SK-N-SH (cell line): ENCODE results near the gene NEMP2. TPM values are rescaled to one million over a fixed set of nuclear protein-coding genes. Genes with fewer than 3 reads are reported as not detected.

Experiments
- CTCF ChIA-PET: fragments of 300-600, 350-600 bp; formaldehyde crosslinking; extraction: SDS; loops from one replicate; lab custom pipeline; 2021; lab: Yijun Ruan, JAX
- POLR2A ChIA-PET: fragments of 350-600 bp; sonication (Branson Sonifier 250); formaldehyde crosslinking; extraction: SDS; loops from one replicate; lab custom pipeline; 2020; ENCODE audit warnings: antibody characterized with exemption, inconsistent platforms; lab: Yijun Ruan, JAX
- DNase-seq: peaks from one replicate; pipeline ENCODE4 v3.0.0; 2012
- H2AFZ ChIP-seq: fragments of 200-600 bp; sonication (generic); 2 replicates; pipeline ENCODE4 v1.8.1; 2016; ENCODE audit warnings: antibody characterized with exemption, mild to moderate bottlenecking, low read depth
- H3F3A ChIP-seq: fragments of 200-600 bp; sonication (generic); replicated peaks from 2 replicates; pipeline ENCODE3; 2016; ENCODE audit warnings: antibody characterized with exemption, mild to moderate bottlenecking; ENCODE audit not compliant: insufficient read depth
- H3K27ac ChIP-seq, 2 experiments: fragments of 200-500 bp in 1 of 2; fragments of 200-600 bp in 1 of 2; sonication (Bioruptor generic) in 1 of 2; sonication (generic), shearing (Covaris generic) in 1 of 2; 2 replicates each; pipeline versions ENCODE4 v1.5.1 to v1.6.1; 2014 to 2016; ENCODE audit warnings: low read depth in 2 of 2, inconsistent platforms in 1 of 2, low read length in 1 of 2, mild to moderate bottlenecking in 1 of 2, mixed read lengths in 1 of 2
- H3K27me3 ChIP-seq: fragments of 200-600 bp; sonication (generic), shearing (Covaris generic); 2 replicates; pipeline ENCODE4 v1.6.1; 2016; ENCODE audit warnings: mixed run types; ENCODE audit not compliant: insufficient read depth
- H3K36me3 ChIP-seq, 2 experiments: fragments of 200-500 bp in 1 of 2; fragments of 200-600 bp in 1 of 2; sonication (Bioruptor generic) in 1 of 2; sonication (generic) in 1 of 2; replicated peaks in 1 of 2; 2 replicates each; pipeline versions ENCODE3 to v1.5.1; 2014 to 2016; ENCODE audit warnings: low read length in 1 of 2, mild to moderate bottlenecking in 1 of 2; ENCODE audit not compliant: insufficient read depth in 2 of 2, control insufficient read depth in 1 of 2
- H3K4me1 ChIP-seq, 2 experiments: fragments of 200-500 bp in 1 of 2; fragments of 200-600 bp in 1 of 2; sonication (Bioruptor generic) in 1 of 2; sonication (generic), shearing (Covaris generic) in 1 of 2; 2 replicates each; pipeline versions ENCODE4 v1.5.1 to v1.6.1; 2014 to 2016; ENCODE audit warnings: low read depth in 1 of 2, low read length in 1 of 2, mixed run types in 1 of 2; ENCODE audit not compliant: insufficient read depth in 2 of 2, control insufficient read depth in 1 of 2
- H3K4me2 ChIP-seq: fragments of 200-600 bp; sonication (generic), shearing (Covaris generic); 2 replicates; pipeline ENCODE4 v1.6.1; 2017; ENCODE audit warnings: mixed run types
- H3K4me3 ChIP-seq, 2 experiments: fragments of 200-500 bp in 1 of 2; fragments of 200-600 bp in 1 of 2; sonication (Bioruptor generic) in 1 of 2; sonication (generic), shearing (Covaris generic) in 1 of 2; 2 replicates each; pipeline versions ENCODE4 v1.5.1 to v1.8.1; 2014 to 2016; ENCODE audit warnings: low read depth in 2 of 2, inconsistent platforms in 1 of 2, low read length in 1 of 2, mild to moderate bottlenecking in 1 of 2, mixed read lengths in 1 of 2, moderate library complexity in 1 of 2
- H3K79me2 ChIP-seq: fragments of 200-600 bp; sonication (generic); 2 replicates; pipeline ENCODE4 v1.8.1; 2017; ENCODE audit warnings: mild to moderate bottlenecking; ENCODE audit not compliant: insufficient read depth
- H3K9ac ChIP-seq: fragments of 200-600 bp; sonication (generic); 2 replicates; pipeline ENCODE4 v1.6.1; 2017; ENCODE audit warnings: mixed run types
- H3K9me2 ChIP-seq: fragments of 200-600 bp; sonication (generic); 2 replicates; pipeline ENCODE4 v1.6.1; 2017; ENCODE audit warnings: mixed run types
- H3K9me3 ChIP-seq: fragments of 200-600 bp; sonication (generic); 2 replicates; pipeline ENCODE4 v1.6.1; 2017; ENCODE audit warnings: mixed run types, mild to moderate bottlenecking, moderate library complexity
- H4K20me1 ChIP-seq: fragments of 200-600 bp; sonication (generic); 2 replicates; pipeline ENCODE4 v1.6.1; 2017; ENCODE audit warnings: mild to moderate bottlenecking, mixed run types; ENCODE audit not compliant: insufficient read depth
- CTCF ChIP-seq: fragments of 200-600 bp; sonication (generic); IDR thresholded peaks from 2 replicates; pipeline ENCODE4 v1.6.1; 2017; ENCODE audit warnings: antibody characterized with exemption, mild to moderate bottlenecking, moderate library complexity
- EZH2phosphoT487 ChIP-seq: fragments of 200-600 bp; sonication (generic); IDR thresholded peaks from 2 replicates; pipeline ENCODE4 v1.6.1; 2017; ENCODE audit warnings: low read depth, mixed run types, mild to moderate bottlenecking, antibody characterized with exemption, moderate library complexity, borderline replicate concordance
- FOSL2 ChIP-seq: IDR thresholded peaks from 2 replicates; pipeline ENCODE4 v1.4.0; 2012; ENCODE audit warnings: low read depth, mild to moderate bottlenecking, moderate library complexity, borderline replicate concordance
- FOXJ3 ChIP-seq: sonication (generic); formaldehyde crosslinking; IDR thresholded peaks from 2 replicates; pipeline ENCODE4 v1.5.1; 2020; ENCODE audit warnings: mild to moderate bottlenecking, missing genetic modification reagents
- FOXM1 ChIP-seq: IDR thresholded peaks from 2 replicates; pipeline ENCODE4 v1.4.0; 2012; ENCODE audit warnings: low read depth, mild to moderate bottlenecking
- GATA2 ChIP-seq: sonication (generic); formaldehyde crosslinking; IDR thresholded peaks from 2 replicates; pipeline ENCODE4 v1.5.0; 2020; ENCODE audit warnings: mild to moderate bottlenecking, missing genetic modification reagents
- IRF3 ChIP-seq: fragments of 150-350 bp; IDR thresholded peaks from 2 replicates; pipeline ENCODE4 v1.6.1; 2016; ENCODE audit warnings: mild to moderate bottlenecking, low read depth, low read length
- JUND ChIP-seq: IDR thresholded peaks from 2 replicates; pipeline ENCODE4 v1.4.0; 2012
- MAX ChIP-seq: IDR thresholded peaks from 2 replicates; pipeline ENCODE4 v1.4.0; 2012; ENCODE audit warnings: low read depth
- MXI1 ChIP-seq: IDR thresholded peaks from 2 replicates; pipeline ENCODE4 v1.6.1; 2012; ENCODE audit warnings: mild to moderate bottlenecking, low read depth, low read length, improper control_type of control experiment
- NFIC ChIP-seq: IDR thresholded peaks from 2 replicates; pipeline ENCODE4 v1.4.0; 2012; ENCODE audit warnings: borderline replicate concordance
- POLR2AphosphoS5 ChIP-seq: IDR thresholded peaks from 2 replicates; pipeline ENCODE4 v1.6.1; 2012; ENCODE audit warnings: low read depth, low read length
- RAD21 ChIP-seq: IDR thresholded peaks from 2 replicates; pipeline ENCODE4 v1.6.1; 2012; ENCODE audit warnings: mild to moderate bottlenecking, low read length
- REST ChIP-seq: IDR thresholded peaks from 2 replicates; pipeline ENCODE4 v1.6.1; 2012; ENCODE audit warnings: mild to moderate bottlenecking, low read depth, low read length, moderate library complexity
- SMC3 ChIP-seq: IDR thresholded peaks from 2 replicates; pipeline ENCODE4 v1.6.1; 2012; ENCODE audit warnings: low read depth, low read length, improper control_type of control experiment
- TAF1 ChIP-seq: IDR thresholded peaks from 2 replicates; pipeline ENCODE4 v1.6.1; 2012; ENCODE audit warnings: low read depth, mild to moderate bottlenecking, low read length, moderate library complexity, borderline replicate concordance
- TCF12 ChIP-seq: IDR thresholded peaks from 2 replicates; pipeline ENCODE4 v1.4.0; 2012
- TEAD4 ChIP-seq: IDR thresholded peaks from 2 replicates; pipeline ENCODE4 v1.4.0; 2012; ENCODE audit warnings: mild to moderate bottlenecking, borderline replicate concordance; ENCODE audit not compliant: insufficient read depth
- USF1 ChIP-seq: IDR thresholded peaks from 2 replicates; pipeline ENCODE4 v1.4.0; 2012; ENCODE audit warnings: low read depth, borderline replicate concordance
- USF2 ChIP-seq: fragments of 150-350 bp; IDR thresholded peaks from 2 replicates; pipeline ENCODE4 v1.6.1; 2017; ENCODE audit warnings: antibody characterized with exemption, low read length, low read depth, borderline replicate concordance
- polyA plus RNA-seq, 3 experiments: library from polyadenylated mRNA; depleted of rRNA; stranded (reverse); fragments of >200 nt; gene quantifications; 2 replicates each; pipeline ENCODE4 v1.2.3, GENCODE V29; 2012

The NEMP2 gene
- polyA plus RNA-seq, 1 of the 3 experiments (the other 2 are of a cell fraction) = 2.0 TPM

GRCh38 chr2:190574169-190574568 lies 39.6 kb upstream of the NEMP2 start:
- Histone ChIP-seq H3K4me2 (no peak overlapping the region), H3K9ac (no peak overlapping the region), H3K36me3 (no peaks in the 10 kb centered on the region), H4K20me1 (no peaks in the 10 kb centered on the region), H3K27me3 (no peaks in the 10 kb centered on the region), H3K79me2 (no peaks in the 10 kb centered on the region), H3K4me3 (no peak overlapping the region), H3K9me2 (no peaks in the 10 kb centered on the region), H3F3A (no peaks in the 10 kb centered on the region)
- POLR2A ChIA-PET = no interaction called here
- no peak for DNase-seq
- CTCF ChIA-PET = interaction anchor here (0.9 to 1.6 kb wide), 4 partner anchors 15 to 232 kb away, joined by 3 to 4 read pairs (median 3); no protein-coding TSS in a partner anchor
- TF ChIP-seq POLR2AphosphoS5 = no peak
- no peak for TF ChIP-seq TCF12
- no peak for TF ChIP-seq REST
- TF ChIP-seq EZH2phosphoT487 = no peak
- no peak for TF ChIP-seq JUND
- no peak for TF ChIP-seq USF2
- TF ChIP-seq USF1 = no peak
- TF ChIP-seq TAF1 = no peak
- TF ChIP-seq FOXJ3 (CRISPR knock-in tag) = no peak
- no peak for TF ChIP-seq RAD21
- TF ChIP-seq MXI1 = no peak
- TF ChIP-seq TEAD4 = no peak
- TF ChIP-seq SMC3 = no peak
- no peak for TF ChIP-seq MAX
- no peak for TF ChIP-seq CTCF
- TF ChIP-seq FOXM1 = no peak
- no peak for TF ChIP-seq NFIC
- no peak for TF ChIP-seq FOSL2
- no peak for TF ChIP-seq GATA2 (CRISPR knock-in tag)
- no peak for TF ChIP-seq IRF3
- TF ChIP-seq, all 33 proteins: peak for 0
- no peak overlapping the region for H2AFZ ChIP-seq
- no peak overlapping the region for H3K27ac ChIP-seq
- H3K9me3 ChIP-seq = no peaks in the 10 kb centered on the region
- peaks cover 0 to 3% of the 10 kb centered on the region in 2 experiments; a peak in 1 of 4 replicates for H3K4me1 ChIP-seq
